Lung (tissue), 12 donors: ENCODE measurements around the gene TM4SF1. TPM values are rescaled to one million over a fixed set of nuclear protein-coding genes. Genes with fewer than 3 reads are reported as not detected.

Source experiments
- ATAC-seq: fragments of 200-7000 bp; cut with Tn5 transposase; one replicate; pipeline ENCODE4 v1.9.1; 2020; ENCODE audit warnings: moderate number of reproducible peaks; ENCODE audit not compliant: insufficient read depth, low FRiP score
- DNase-seq, 3 donors: peaks; one replicate each; pipeline ENCODE4 v3.0.0-alpha.2; 2013 to 2017
- H3K27ac ChIP-seq, 2 donors: one replicate each; pipeline ENCODE4 v1.5.1; 2013; ENCODE audit warnings: mild to moderate bottlenecking in 2 of 2, moderate library complexity in 2 of 2, control low read depth in 1 of 2, inconsistent platforms in 1 of 2, low read depth in 1 of 2, low read length in 1 of 2
- H3K27me3 ChIP-seq, 3 donors: one replicate each; pipeline ENCODE4 v1.5.1; 2013; ENCODE audit warnings: low read length in 2 of 3; ENCODE audit not compliant: control insufficient read depth in 3 of 3, insufficient read depth in 3 of 3
- H3K36me3 ChIP-seq, 4 donors: one replicate each; pipeline ENCODE4 v1.5.1; 2013; ENCODE audit warnings: low read length in 4 of 4, mild to moderate bottlenecking in 1 of 4, moderate library complexity in 1 of 4; ENCODE audit not compliant: control insufficient read depth in 4 of 4, insufficient read depth in 4 of 4
- H3K4me1 ChIP-seq, 5 donors: one replicate each; pipeline ENCODE4 v1.5.1; 2013; ENCODE audit warnings: low read length in 5 of 5, mild to moderate bottlenecking in 2 of 5, moderate library complexity in 1 of 5; ENCODE audit not compliant: control insufficient read depth in 5 of 5, insufficient read depth in 5 of 5
- H3K4me3 ChIP-seq: one replicate; pipeline ENCODE4 v1.5.1; 2013; ENCODE audit warnings: mild to moderate bottlenecking, control low read depth, moderate library complexity
- H3K9ac ChIP-seq, 2 donors: one replicate each; pipeline ENCODE4 v1.5.1; 2013; ENCODE audit warnings: low read length in 2 of 2, control low read depth in 1 of 2; ENCODE audit not compliant: insufficient read depth in 1 of 2
- H3K9me3 ChIP-seq, 4 donors: one replicate each; pipeline ENCODE4 v1.5.1; 2013; ENCODE audit warnings: low read length in 3 of 4, mild to moderate bottlenecking in 1 of 4, moderate library complexity in 1 of 4; ENCODE audit not compliant: control insufficient read depth in 4 of 4, insufficient read depth in 3 of 4
- CTCF ChIP-seq: IDR thresholded peaks from 2 replicates; pipeline ENCODE4 v1.5.1; 2012; ENCODE audit warnings: mild to moderate bottlenecking; ENCODE audit errors: control extremely low read depth, extremely low read depth
- WGBS, 2 donors: extraction: QIAGEN DNeasy Blood & Tissue Kit; methylation state at CpG; one replicate each; pipeline ENCODE4 v1.1.7; 2013; 5-methylcytosine and 5-hydroxymethylcytosine counted together
- polyA plus RNA-seq, 2 donors: library from polyadenylated mRNA; stranded (reverse); fragments of 200-250 nt; gene quantifications; one replicate each; pipeline ENCODE4 v1.2.1, GENCODE V29; 2013
- total RNA-seq, 2 donors: library from RNA; depleted of rRNA in 1 of 2; stranded (reverse); fragments of >200 nt in 1 of 2; gene quantifications; one replicate each; pipeline ENCODE4 v1.2.1, GENCODE V29; 2014 to 2021
- donor health status: control.
- donor health status: control.
- donor health status: Bipolar disorder and iron deficiency.
- donor health status: healthy.
- donor health status: DM: yes; HTN: yes; CAD: no.

Gene TM4SF1
- total and polyA plus RNA-seq, 4 donors = 177 to 281 (median 238) TPM

DNA sequence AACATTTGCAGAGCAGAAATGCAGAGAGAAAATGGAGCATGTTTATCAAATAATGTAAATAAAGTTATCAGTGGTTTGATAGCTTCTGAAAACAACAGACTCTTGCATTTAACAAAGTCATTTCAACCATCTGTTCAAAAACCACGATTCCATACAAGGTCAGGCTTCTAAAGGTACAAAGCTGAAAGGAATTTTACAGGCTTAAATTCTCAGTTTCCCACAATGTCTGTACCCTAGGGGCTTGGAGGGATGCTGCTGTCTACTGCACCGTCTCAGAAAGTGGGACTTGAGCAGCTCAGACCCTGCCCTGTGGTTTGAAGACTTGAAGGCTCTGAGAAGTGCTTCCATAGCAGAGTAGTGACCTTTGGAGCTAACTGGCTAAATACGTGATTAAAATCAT, 30.4 kb upstream of the TM4SF1 start:
- H3K36me3 ChIP-seq = no peaks in the 10 kb centered on the region
- no peak overlapping the region for H3K9ac ChIP-seq
- no peak overlapping the region for H3K27ac ChIP-seq
- 56 to 69% methylated on average over 3 of the region's 3 CpGs for WGBS, 2 donors
- peaks cover 0 to 10% (median 0%) of the 10 kb centered on the region in 5 donors for H3K4me1 ChIP-seq
- DNase-seq (peak in 2 of 3 donors; percentile 38 to 42), ATAC-seq (no peak)
- H3K27me3 ChIP-seq = no peaks in the 10 kb centered on the region
- H3K9me3 ChIP-seq = no peaks in the 10 kb centered on the region
- TF ChIP-seq CTCF = no peak
- H3K4me3 ChIP-seq = no peak overlapping the region

GRCh38 chr3:149406244-149406752, 28.8 kb upstream of the TM4SF1 start:
- Histone ChIP-seq H3K4me3 (no peak overlapping the region), H3K4me1 (peaks cover 0 to 10% (median 0%) of the 10 kb centered on the region in 5 donors), H3K27me3 (no peaks in the 10 kb centered on the region), H3K36me3 (no peaks in the 10 kb centered on the region), H3K9me3 (no peaks in the 10 kb centered on the region), H3K9ac (no peak overlapping the region), H3K27ac (no peak overlapping the region)
- ATAC-seq (no peak), DNase-seq (no peak)
- no peak for TF ChIP-seq CTCF
- 95 to 96% methylated on average over 2 of the region's 2 CpGs for WGBS, 2 donors

DNA sequence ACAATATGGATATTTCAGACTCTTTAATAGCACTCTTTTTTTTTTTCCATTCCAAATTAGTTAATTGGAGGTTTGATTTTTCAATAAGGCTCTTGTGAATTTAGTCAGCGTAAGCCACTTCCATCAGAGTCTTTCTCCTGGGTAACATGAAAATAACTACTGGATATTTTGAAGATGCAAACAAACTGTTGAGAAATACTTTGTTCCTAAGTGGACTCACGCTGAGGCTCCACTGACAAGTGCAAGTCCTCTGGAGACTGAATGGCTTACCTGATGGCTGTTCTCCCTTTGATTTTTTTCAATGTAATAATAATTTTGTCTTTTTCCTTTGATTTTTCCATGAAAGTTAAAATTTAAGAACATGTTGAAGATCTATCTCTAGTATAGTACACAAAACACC, 26.0 kb upstream of the TM4SF1 start:
- Histone ChIP-seq H3K4me3 (no peak overlapping the region), H3K27ac (no peak overlapping the region), H3K9ac (no peak overlapping the region), H3K9me3 (peaks cover 0 to 2% (median 0%) of the 10 kb centered on the region in 4 donors), H3K36me3 (no peaks in the 10 kb centered on the region), H3K27me3 (no peaks in the 10 kb centered on the region), H3K4me1 (peaks cover 0 to 10% (median 1%) of the 10 kb centered on the region in 5 donors)
- no peak for ATAC-seq
- DNase-seq = no peak
- TF ChIP-seq CTCF = no peak
- WGBS, 2 donors = 75 to 82% methylated on average over 2 of the region's 2 CpGs

GRCh38 chr3:149402481-149402880, 25.0 kb upstream of the TM4SF1 start:
- Histone ChIP-seq H3K9me3 (peaks cover 0 to 2% (median 0%) of the 10 kb centered on the region in 4 donors), H3K36me3 (no peaks in the 10 kb centered on the region), H3K9ac (no peak overlapping the region), H3K4me1 (peaks cover 0 to 3% (median 0%) of the 10 kb centered on the region in 5 donors), H3K4me3 (no peak overlapping the region), H3K27ac (no peak overlapping the region), H3K27me3 (no peaks in the 10 kb centered on the region)
- DNase-seq (no peak), ATAC-seq (no peak)
- 77 to 83% methylated on average over 3 of the region's 3 CpGs for WGBS, 2 donors
- no peak for TF ChIP-seq CTCF
